ENCODE data around the gene LDLRAD3.

The LDLRAD3 gene

DNA sequence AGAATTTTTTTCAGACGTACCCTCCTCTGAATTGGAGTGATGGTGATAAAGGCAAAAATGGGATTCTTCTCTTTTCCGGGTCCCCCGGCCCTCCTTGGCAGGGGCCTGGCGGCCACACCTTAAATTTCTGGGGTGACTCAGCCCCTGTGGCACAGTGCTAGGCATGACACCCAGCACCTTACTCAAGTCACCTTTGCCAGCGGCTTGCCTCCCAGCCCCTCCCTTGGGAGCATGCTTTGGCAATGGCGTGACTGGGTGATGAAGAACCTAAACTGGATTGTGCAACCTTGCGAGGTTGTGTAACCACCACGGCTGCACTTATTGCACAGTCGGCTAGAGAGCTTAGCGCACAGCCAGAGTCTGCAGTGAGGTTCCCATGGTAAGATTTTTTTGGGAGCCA, 16.2 kb upstream of the LDLRAD3 start:
- ATAC-seq (no peak), DNase-seq (no peak)

DNA sequence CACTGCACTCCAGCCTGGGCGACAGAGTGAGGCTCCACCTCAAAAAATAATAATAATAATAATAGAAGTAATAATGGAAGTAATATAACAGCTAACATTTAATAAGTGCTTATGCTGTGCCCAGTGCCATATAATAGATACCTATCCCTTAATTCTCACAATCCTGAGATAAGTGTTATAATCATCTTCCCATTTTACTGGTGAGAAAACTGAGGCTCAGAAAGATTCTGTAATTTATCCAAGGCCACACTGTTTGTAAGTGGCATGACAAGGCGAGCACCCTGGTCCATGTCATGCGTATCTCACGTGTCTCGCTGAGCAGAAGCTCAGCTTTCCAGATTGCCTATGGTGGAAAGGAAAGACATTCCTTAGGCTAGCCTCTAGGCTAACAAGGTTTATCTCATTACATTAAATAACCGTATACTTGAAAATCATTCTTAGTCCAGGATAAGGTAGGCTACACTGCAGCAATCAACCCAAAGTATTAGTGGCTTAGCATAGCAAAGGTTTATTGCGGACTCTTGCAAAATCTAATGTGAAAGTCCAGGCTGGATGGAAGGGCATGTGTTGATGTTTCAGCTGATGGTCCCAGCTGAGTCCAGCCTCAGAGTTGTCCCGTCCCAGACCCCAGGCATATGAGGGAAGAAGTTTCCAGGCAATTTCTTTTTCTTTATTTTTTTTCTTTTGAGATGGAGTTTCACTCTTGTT, 15.0 kb upstream of the LDLRAD3 start:
- no peak for DNase-seq
- no peak for ATAC-seq

DNA sequence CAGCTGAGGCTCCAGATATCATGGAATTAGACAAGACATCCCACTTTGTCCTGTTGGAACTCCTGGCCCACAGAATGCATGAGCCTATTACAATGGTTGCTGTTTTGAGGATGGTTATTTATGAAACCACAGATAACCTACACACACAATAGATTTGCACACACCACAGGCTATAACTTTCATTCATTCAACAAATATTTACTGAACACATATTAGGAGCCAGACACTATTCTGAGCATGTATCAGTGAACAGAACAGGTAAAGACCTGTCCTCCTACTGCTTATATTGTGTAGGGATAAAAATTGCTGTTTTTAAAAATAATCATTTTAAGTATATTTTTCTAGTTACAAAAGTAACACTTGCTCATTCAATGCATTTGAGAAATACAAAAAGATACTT, 13.4 kb upstream of the LDLRAD3 start:
- DNase-seq (no peak), ATAC-seq (no peak)

DNA sequence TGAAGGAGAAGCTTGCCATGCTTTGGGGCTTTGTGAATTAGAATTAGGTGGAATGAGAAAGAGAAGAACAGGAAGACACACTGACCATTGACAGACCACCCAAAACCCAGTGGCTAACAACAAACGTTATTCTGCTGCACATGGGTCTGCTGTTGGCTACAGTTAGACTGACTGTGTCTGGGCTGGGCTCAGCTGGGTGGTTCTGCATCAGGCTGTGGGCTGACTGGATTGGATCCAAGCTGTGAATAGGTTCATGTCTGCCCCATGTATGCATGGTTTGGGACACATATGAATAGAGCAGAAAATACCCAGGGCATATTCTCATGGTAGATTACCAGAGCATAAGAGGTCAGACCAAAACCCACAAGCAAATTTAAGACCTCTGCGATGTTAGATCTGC, 11.7 kb upstream of the LDLRAD3 start:
- ATAC-seq (no peak), DNase-seq (no peak)

DNA sequence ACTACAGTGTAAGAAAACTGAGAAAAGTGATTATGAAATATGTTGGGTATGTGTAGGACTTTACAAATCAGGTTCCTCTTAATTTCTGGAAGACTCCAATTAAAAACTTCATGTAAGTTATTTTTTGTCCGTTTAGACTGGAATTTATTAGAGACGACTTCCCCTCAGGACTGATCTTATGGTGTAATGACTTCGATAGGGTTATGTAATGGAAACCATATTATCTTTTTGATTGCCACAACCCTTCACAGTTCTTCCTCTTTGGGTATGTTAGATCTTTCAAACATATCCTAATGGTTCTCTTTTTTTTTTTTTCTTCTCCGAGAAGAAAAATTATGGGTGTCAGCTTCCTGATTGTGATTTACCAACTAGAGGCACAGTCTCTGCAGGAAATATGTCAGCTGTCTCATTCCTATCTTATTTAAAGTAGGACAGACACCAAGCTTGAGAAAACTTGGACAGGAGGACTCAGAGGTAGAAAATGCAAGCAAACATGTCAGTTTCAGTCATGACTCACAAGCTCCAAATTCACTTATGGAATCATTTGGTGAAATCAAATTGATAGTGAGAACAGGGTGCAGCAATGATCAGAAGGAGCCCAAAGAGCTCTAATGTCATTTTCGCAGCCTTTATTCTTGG, 11.1 kb upstream of the LDLRAD3 start:
- no peak for ATAC-seq
- no peak for DNase-seq

DNA sequence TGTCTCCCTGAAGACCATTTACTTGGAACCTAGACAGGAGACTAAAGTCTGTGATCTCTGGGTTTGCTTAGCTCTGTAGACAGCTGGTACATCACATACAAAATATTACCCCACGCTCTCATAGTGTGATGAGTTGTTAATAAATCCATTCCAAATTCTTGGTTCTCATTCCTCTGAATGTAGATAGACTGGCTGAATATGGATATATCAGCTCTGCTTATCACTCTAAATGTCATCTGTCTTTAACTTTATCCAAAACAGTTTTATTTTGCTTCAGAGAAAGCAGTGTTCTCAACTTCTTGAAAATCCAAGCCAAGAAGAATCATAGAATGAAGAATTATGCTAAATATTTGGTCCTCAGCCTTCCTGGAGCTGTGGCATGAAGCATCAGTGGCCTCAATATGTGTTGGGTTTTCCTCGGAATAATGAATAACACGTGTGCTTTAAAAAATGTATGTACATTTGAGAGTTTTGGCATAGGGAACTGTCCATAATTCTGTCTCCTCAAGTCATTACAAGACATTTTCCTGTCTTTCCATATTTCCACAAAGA, 10.5 kb upstream of the LDLRAD3 start:
- DNase-seq: no peak
- no peak for ATAC-seq

DNA sequence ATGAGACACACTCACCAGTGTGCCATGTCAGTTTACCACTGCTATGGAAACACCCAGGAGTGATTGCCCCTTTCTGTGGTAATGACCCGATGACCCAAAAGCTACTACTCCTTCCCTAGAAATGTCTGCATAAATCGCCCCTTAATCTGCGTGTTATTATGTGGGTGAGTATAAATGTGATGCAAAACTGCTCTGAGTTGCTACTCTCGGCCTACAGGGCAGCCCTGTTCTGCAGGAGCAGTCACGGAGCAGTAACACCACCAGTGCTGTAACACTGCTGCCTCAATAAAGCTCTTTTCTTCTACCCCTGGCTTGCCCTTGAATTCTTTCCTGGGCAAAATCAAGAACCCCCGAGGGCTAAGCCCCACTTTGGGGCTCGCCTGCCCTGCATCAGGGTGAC, 9.6 kb upstream of the LDLRAD3 start:
- no peak for ATAC-seq
- DNase-seq: no peak

DNA sequence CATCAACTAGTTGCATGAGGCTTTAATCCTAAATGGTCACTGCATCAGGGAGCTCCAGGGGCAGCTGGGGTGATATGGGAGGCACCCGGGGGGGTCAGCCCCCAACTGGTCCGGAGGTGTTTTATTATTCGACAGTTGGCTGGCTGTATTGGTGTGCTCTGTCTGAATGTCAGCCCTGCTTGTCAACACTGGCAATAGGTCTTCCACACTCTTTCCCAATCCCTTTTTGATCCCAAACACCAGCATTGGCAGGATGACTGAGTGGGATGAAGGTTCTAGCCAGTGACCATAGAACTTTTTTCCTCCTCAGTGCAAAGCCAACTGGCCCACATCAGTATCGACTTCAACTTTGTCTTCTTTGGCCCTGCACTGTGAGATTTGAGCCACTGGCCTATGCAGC, 8.9 kb upstream of the LDLRAD3 start:
- DNase-seq (no peak), ATAC-seq (no peak)

DNA sequence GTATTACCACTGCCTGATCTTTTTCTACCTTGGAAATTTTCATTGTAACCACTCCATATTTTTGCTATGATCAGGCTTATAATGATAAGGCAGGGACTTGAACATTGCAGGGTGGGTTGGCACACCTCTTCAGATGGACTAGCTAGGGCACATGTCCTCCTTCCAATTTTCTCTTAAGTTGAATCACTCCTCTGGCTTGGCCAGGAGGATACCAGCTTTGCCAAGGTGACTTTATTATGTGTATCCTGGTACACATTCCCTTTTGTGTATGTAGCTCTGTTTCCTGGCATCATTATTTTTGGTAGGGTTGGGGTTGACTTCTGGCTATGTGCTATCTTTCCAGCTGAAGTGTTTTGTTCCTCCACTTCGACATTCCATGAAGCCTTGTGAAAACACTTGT, 8.5 kb upstream of the LDLRAD3 start:
- DNase-seq (no peak), ATAC-seq (no peak)

DNA sequence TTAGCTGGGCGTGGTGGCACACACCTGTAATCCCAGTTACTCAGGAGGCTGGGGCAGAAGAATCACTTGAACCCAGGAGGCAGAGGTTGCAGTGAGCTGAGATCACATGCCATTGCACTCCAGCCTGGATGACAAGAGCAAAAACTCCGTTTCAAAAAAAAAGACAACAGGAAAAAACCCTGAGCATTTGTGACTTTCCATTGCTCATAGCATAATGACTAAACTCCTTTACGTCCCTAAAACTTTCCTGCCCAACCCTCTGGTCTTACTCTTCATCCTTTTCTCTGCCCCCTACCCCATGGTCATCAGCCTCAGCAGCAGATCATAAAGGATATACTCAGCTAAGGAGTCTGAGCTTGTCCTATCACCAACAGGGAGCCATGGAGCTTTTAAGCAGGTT, 6.8 kb upstream of the LDLRAD3 start:
- DNase-seq (no peak), ATAC-seq (no peak)

DNA sequence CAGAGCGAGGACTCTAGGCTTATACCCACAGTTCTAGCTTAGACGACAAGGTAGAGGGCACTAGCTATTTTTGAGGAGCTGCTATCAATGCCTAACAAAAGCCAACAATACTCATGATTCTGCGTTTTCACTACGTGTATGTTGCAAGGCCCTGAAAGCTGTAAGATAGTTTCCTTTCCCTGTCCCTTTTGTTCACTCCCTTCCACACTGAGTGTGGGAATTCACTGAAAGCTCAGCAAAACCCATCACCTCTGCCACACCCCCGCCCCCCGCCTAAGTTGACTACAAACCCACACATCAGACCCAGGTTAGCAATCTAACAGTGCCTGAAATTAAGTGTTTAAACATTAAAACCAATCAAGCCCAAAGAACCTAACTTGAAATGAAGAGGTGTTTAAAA, 6.2 kb upstream of the LDLRAD3 start:
- no peak for DNase-seq
- ATAC-seq: no peak

DNA sequence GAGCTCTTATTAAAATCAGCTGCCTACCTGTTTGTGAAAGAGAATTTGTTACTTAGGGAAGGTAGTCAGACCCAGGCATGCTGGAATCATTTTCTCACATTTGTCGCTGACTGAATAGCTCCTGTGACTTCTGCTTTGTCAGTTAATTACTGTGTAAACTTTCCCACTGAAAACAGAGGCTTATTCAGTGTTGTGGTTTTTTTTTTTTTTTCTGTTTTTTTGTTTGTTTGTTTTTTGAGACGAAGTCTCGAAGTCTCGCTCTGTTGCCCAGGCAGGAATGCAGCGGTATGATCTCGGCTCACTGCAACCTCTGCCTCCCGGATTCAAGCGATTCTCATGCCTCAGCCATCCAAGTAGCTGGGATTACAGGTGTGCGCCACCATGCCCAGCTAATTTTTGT, 5.6 kb upstream of the LDLRAD3 start:
- no peak for DNase-seq
- no peak for ATAC-seq

DNA sequence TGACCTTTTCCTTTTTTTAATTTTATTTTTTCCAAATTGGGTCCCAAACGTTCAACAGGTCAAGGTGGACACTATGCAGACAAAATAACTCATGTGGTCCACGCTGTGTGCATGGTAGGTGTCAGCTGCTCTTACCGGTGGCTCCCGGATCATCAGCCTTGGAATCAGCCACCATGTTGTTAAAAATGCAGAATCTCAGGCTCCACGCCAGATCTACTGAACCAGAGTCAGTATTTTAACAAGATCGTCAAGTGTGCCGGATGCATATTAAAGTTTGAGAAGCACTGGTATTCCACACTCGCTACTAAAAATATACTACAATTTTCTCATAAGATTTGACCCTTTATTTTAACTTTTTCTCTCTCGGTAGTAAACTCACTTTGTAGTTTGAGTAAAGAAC, 553 bp upstream of the LDLRAD3 start:
- DNase-seq: no peak
- ATAC-seq: no peak

DNA sequence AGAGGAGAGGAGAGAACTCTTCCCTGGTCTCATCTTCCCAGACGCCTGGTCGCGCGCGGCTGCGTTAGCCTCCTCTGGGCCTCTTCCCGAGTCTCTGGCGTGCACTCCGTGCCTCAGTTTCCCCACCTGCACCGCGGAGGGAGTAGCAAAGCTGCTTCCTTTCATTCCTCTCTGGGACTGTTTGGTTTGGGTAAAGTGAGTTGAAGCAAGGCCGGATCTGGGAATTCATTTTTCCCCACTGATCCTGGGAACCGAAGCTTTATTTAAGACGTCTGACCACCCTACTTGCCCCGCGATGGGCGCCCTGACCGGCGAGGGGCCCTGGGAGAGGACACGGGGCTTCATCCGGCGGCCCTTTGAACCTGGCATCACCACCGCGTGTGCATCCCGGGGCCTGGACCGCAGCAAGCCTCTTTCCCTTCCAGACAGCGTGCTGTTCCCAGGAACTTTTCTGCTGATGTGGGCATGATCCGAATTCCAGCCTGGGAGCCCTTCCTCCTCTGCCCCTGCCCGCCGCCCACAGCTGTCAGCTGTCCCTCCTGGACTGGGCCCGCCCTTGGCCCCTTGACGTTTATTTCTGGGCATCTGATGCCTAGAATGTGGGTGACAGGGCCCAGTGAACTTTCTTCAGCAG, 758 bp downstream of the LDLRAD3 start:
- ATAC-seq (no peak), DNase-seq (no peak)

DNA sequence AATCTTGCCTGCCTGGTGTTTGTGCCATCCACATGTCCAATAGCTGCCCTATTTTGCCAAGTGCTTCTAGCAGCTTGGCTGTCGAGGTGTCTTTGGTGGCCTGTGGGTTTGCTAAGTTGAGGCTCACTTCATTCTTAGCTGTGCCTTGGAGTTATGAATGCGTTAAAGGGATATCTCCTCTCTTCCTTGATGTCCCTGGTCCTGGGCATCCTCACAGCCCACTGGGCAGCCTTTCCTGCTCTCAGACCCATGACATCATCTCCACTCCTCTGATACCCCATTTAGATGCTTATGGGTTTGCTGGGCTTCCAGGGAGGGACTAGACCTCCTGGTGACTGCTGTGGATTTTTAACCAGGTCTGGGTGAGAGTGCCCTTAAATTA, 1.3 kb downstream of the LDLRAD3 start:
- no peak for DNase-seq

DNA sequence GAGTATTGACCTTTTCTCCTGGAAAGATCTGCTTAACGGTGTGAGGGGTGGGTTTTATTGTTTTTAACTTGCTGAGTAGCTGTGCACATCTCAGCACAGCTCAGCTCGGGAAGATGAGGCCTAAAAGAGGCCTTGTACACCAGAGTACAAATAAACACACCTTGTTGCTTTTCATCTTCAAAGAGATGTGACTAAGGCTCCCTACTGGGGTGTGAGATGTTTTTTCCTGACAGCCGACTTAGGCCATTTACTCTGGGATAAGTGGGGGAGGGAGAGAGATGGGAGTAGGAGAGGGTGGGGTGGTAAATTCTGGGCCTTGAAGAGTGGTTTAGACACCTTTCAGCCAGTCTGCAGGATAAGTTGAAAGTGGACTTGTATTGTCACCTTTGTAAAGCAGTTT, 2.9 kb downstream of the LDLRAD3 start:
- DNase-seq: no peak
- ATAC-seq: no peak

More for the DNA sequence above, 1.3 kb downstream of the LDLRAD3 start:
- ATAC-seq: no peak

DNA sequence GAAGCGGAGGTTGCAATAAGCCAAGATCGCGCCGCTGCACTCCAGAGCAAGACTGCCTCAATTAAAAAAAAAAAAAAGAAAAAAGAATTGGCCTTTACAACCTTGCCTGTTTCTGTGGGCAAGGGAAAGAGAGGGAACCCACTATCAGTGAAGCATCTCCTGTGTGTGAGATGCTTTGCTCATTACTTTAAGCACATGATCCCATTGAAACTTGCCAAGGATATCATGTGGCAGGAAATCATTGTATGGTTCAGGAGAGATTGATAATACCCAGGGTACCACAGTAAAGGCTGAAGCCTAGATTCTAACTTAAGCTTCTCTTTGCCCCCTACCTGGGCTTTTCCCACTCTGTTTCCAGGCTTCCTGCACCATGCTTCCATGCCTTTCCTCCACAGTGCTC, 3.6 kb downstream of the LDLRAD3 start:
- ATAC-seq (no peak), DNase-seq (no peak)

DNA sequence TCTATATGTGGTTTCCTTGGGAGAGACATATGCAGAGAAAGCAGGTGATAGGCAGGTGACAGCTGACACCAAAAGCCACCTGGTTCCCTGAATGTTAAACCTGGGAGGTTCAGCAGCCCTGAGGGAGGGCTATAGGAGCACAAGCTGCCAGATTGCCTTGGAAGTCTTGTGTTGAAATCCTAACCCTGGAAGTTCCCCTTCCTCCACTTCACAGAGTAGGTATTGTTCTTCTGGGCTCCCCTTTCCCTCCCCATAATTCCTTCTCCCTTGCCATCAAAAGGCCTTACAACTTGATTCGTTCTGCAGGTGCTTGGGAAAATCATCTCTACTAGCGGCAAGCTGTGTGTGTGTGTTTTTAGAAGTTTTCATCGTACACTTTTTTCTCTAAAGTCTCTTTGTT, 5.4 kb downstream of the LDLRAD3 start:
- ATAC-seq (no peak), DNase-seq (no peak)

DNA sequence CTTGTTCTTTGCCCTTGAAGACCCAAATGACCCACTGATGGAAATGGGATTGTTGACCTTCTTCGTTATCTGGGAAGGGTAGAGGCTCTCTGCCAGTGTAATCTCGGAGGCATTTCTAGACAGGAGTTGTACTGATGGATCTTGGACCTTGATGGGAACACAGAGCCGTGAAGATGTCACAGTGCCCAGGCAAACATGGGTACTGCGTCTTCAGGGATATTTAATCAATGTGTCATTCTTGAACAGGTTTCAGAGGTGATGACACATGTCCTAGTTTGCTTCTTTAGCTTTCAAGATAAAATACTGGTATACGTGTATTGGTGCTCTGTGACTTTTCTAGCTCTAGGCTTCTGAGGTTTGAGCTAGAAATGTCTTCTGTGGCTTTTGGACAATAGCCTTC, 6.2 kb downstream of the LDLRAD3 start:
- DNase-seq (no peak), ATAC-seq (no peak)

DNA sequence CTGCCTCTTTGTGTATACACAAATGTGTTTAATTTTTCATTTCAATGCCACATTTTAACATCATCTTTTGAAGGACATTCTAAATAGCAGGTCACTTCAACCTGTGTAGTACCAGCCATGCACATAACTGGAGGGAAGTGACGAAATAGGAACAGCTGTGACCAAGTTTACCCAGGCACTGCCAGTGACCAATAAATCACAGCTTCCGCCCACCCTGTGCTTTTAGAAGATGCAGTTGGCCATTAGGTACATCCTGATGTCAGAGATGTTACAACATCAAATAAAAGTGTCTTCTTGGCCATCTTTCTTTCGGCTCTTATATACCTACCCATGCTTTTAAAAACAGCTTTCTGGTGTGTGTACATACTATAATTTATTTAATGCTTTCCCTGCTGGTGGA, 7.8 kb downstream of the LDLRAD3 start:
- no peak for DNase-seq
- ATAC-seq: no peak

DNA sequence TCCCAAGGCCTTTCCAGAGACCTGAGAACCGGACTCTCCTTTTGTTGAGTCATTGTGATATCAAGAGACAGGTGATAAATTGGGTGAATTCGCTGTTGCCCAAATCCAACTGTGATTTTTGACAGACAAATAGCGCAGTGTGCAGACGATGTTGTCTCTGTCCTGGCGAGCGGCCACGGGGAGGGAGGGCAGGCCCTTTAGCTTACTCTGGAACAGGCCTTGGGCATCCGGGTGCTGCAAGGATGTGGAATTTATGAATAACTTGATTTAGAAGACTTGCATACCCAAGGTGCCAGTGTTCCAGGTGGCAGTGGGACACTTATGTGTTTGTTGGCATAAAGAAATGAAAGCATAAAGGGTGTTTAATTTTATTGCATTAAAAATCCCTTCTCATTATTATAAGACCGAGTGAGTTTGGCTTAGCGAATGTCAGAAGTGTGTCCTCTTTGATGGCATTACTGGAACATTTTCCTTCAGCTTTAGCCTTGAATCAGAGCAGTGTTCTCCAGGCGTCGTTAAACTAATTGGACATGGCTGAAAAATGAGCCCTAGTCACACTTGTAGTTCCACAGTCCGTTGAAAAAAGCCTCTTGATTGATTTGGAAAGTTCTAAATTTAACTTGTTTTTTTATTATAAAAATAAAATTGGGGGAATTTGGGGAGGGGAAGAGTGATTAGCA, 9.4 kb downstream of the LDLRAD3 start:
- ATAC-seq (no peak), DNase-seq (no peak)

DNA sequence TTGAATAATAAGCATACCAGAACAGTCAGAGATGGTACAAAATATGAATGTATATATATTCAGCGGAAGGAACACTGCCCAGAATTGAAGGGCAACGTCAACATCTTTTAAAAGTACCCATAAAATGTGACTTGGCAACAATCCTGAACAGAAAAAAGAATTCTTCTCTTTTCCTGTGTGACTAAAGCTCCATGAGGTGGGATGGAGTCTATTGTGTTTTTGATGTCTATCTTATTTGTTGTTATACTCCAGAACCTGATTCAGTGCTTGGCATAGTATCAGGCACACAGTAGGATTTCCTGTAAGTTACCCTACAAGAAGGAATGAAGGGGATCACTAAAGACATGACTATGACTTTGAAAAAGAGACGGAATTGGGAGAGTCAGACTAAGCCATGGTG, 10.3 kb downstream of the LDLRAD3 start:
- no peak for DNase-seq
- no peak for ATAC-seq

DNA sequence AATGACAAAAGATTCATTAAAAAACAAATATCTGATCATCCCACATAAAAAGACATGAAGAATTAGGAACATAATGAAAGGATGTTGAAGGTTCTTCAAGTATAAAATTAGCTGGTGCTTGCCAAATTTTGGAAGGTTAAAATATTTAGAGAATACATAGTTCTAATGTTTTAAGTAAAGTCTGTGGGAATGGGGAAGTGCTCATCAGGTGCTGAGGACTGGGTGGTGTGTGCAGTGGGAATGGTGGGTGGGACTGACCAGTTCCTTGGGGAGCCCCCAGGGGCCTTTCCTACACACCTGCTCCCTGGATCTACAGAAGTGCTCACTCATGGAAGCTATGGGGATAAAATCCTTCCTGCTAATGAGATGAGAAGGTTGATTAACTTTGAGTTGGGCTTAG, 11.8 kb downstream of the LDLRAD3 start:
- DNase-seq (no peak), ATAC-seq (no peak)
